GDM1 (cell line): ENCODE results near the gene UBASH3B.

Source experiments
- DNase-seq: peaks from one replicate; lab custom pipeline; 2025; lab: John Stamatoyannopoulos, UW

Gene UBASH3B

GRCh38 chr11:122676638-122677037, 21.1 kb downstream of the UBASH3B start:
- DNase-seq = no peak

GRCh38 chr11:122677256-122677655, 21.7 kb downstream of the UBASH3B start:
- no peak for DNase-seq

- no peak for DNase-seq
These were observed 22.9 kb downstream of the UBASH3B start for GRCh38 chr11:122678406-122678805.

GRCh38 chr11:122679466-122679865, 23.9 kb downstream of the UBASH3B start:
- no peak for DNase-seq

GRCh38 chr11:122681070-122681469, 25.5 kb downstream of the UBASH3B start:
- DNase-seq = no peak

- no peak for DNase-seq
These were observed 26.2 kb downstream of the UBASH3B start for GRCh38 chr11:122681735-122682134.

GRCh38 chr11:122682464-122682863, 26.9 kb downstream of the UBASH3B start:
- DNase-seq = no peak

GRCh38 chr11:122685041-122685440, 29.5 kb downstream of the UBASH3B start:
- no peak for DNase-seq

- DNase-seq = no peak
These were observed 30.6 kb downstream of the UBASH3B start for GRCh38 chr11:122686111-122686510.

- DNase-seq = no peak
These were observed 34.9 kb downstream of the UBASH3B start for GRCh38 chr11:122690384-122690783.

- DNase-seq = no peak
These were observed 35.5 kb downstream of the UBASH3B start for GRCh38 chr11:122690801-122691548.

- DNase-seq = no peak
These were observed 36.1 kb downstream of the UBASH3B start for GRCh38 chr11:122691549-122692150.

GRCh38 chr11:122692444-122692843, 36.9 kb downstream of the UBASH3B start:
- DNase-seq = no peak

GRCh38 chr11:122695076-122695615, 39.6 kb downstream of the UBASH3B start:
- DNase-seq = no peak

- no peak for DNase-seq
These were observed 41.1 kb downstream of the UBASH3B start for GRCh38 chr11:122696662-122697061.

- DNase-seq = peak; percentile 83
These were observed 42.2 kb downstream of the UBASH3B start for GRCh38 chr11:122697636-122698167.

GRCh38 chr11:122698392-122698791, 42.9 kb downstream of the UBASH3B start:
- no peak for DNase-seq

GRCh38 chr11:122700666-122701065, 45.1 kb downstream of the UBASH3B start:
- no peak for DNase-seq

- no peak for DNase-seq
These were observed 45.6 kb downstream of the UBASH3B start for GRCh38 chr11:122701143-122701542.

GRCh38 chr11:122703541-122704272, 48.2 kb downstream of the UBASH3B start:
- no peak for DNase-seq

GRCh38 chr11:122705396-122705795, 49.9 kb downstream of the UBASH3B start:
- DNase-seq = no peak

GRCh38 chr11:122706291-122707088, 51.0 kb downstream of the UBASH3B start:
- DNase-seq = no peak
